Urothelium cell line (cell line): ENCODE data around the gene APBA1.
A peak's percentile ranks its signal among the peaks of the same experiment; 100 is the strongest.

Experiments used
- DNase-seq: peaks from one replicate; pipeline ENCODE4 v3.0.0; 2011; ENCODE audit warnings: low spot score, mixed read lengths
- FAIRE-seq: peaks from 2 replicates; lab custom pipeline; 2011; peaks lifted over from hg19 to GRCh38; lab: Jason Lieb, UNC

APBA1 gene

DNA sequence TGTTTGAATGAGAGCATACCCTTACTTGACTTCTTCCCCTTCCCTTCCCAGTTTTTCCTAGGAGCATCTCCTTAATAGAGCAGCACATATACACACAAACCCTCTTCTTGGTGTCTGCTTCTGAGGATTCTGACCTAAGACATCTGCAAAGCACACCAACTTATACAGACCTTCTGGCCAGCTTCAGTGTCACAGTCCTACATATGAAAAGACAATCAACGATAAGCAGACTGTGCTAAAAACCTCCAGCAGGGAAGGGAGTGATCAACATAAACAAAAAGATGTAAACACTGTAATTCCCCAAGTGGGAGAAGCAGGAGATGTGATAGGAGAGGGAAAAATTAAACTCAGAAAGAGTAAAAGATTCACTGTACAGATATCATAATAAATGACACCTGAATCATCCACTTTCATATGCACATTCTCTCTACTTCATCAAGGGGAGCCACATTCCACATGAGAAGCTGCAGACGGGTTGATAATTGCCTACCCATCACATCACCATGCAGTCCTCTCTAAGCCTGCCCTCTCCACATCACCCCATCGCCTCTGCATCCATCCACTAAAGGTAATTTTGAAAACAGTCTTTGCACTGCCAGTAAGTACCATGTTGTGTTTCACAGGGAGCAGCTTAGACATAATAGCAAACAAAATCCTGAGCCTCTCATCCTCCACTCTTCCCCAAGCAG lies 13.0 kb downstream of the APBA1 start:
- DNase-seq: no peak
- FAIRE-seq: no peak

DNA sequence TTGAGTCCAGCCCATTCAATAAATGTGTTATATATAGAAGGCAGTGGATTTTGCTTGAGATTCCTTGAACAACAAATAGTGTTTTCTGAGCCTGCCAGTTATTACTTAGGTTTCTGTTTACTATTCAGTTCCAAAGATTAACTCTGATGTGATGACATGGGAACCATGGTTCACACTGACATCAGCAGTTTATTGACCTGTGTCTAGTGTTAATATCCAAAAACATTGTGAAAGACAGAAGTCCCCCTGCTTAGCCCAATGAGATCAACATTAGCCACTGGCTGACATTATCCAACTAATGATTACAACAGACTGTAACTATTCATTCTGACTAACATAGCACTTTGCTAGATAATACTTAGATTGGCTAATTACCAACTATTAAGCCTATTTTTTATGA lies 14.9 kb downstream of the APBA1 start:
- DNase-seq (no peak), FAIRE-seq (no peak)

DNA sequence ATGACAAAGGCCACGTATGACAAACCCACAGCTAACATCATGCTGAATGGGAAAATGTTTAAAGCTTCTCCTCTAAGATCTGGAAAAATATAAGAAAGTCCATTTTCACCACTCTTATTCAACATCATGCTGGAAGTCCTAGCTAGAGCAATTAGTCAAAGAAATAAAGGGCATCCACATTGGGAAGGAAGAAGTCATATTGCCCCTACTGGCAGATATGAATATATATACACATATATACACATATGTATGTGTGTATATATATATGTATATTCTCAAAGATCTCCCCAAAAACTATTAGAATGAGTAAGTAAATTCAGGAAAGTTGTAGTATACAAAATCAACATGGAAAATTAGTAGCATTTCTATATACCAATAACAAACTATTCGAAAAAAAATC lies 17.1 kb downstream of the APBA1 start:
- no peak for FAIRE-seq
- DNase-seq: no peak

DNA sequence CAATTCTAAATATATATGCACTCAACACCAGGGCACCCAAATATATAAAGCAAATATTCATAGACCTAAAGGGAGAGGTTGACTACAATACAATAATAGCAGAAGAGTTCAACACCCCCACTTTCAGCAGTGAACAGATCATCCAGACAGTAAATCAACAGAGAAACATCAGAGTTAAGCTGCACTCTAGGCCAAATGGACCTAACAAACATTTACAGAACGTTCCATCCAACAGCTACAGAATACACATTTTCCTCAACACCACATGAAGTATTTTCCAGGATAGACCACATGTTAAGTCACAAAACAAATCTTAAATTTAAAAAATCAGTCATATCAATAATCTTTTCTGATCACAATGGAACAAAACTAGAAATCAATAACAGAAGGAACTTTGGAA lies 18.9 kb downstream of the APBA1 start:
- FAIRE-seq: no peak
- DNase-seq: no peak

DNA sequence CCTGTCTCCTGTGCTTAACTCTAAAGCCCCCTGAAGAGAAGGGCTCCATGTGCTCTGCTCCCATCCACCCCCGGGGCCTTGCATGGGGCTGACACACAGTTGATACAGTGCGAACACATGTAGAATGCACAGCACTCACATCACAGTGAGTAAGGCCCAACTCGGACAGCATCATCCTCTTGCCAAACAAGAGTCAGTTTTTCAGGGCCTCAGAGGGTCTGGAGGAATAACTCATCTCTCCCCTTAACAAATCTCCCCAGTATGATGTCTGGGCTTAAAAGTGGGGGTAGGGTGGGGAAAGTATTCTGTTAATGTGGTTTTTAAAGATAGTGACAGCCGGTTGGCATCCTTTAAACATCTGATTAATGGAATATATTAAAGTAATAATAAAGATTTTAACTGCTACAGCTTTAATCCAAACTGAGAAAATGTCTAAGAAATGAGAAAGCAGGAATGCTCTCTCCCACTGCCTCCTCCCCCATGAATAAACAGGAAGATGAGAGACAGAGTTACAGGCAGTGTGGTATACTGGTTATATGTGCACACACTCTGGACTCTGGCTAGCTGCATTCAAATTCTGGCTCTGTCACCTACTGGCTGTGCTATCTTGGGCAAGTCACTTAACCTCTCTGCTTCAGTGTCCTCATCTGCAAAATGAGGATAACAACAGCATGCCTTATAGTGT lies 22.5 kb downstream of the APBA1 start:
- DNase-seq: no peak
- FAIRE-seq: no peak

DNA sequence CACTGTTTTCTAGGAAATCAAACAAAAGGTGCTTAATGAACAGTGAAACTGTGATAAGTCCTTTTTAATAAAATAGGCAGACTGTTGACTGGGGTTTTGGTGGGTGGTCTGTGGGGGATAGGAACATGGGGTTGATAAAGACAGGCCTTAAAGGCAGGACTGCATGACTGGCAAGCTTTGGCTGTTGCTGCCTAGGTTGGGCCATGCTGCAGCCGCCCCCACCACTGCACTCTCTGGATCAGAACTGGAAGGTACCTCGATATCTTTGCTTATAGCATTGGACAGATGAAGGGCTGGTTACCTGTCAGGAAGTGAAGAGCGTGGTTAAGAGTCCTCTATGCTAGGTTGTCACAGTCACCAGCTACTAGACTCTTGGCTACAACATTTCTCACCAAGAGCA lies 24.4 kb downstream of the APBA1 start:
- no peak for FAIRE-seq
- DNase-seq: no peak

DNA sequence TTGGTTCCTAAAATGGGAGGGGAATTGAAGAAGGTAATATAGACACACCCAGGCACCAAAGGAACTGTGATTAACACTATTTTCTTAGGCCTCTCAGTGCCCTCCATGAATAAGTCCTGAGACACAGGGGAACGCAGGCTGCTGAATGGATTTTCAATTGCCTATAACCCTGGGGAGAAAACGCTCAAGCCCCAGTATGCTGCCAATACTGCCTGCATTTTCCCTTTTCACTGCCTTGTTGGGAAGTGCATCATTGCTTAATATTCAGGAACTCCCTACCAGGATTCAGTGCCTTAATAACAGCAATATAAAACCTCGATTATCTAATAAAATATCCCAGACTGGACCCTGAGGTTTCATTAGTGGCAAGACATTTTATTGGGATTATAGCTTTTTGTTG lies 25.4 kb downstream of the APBA1 start:
- DNase-seq: no peak
- FAIRE-seq: no peak

DNA sequence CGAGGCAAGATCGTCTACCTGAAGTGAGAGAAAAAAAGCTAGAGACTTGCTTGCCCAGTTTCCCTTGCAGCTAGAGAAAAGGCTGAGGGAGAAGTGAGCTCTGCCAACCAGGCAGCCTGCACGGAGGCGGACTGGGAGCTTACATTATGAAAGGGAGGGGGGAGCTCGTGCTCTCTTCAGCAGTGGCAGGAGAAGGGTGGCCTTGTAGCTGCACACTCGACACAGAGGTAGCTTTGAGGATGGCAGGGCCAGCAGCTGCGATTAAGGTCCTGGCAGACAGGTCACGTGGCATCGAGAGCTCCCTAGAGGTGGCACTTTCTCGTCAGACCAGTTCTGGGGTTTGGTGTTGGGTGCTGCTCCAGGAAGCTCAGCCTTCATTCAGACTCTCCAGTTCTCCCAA lies 26.7 kb downstream of the APBA1 start:
- DNase-seq (no peak), FAIRE-seq (no peak)

DNA sequence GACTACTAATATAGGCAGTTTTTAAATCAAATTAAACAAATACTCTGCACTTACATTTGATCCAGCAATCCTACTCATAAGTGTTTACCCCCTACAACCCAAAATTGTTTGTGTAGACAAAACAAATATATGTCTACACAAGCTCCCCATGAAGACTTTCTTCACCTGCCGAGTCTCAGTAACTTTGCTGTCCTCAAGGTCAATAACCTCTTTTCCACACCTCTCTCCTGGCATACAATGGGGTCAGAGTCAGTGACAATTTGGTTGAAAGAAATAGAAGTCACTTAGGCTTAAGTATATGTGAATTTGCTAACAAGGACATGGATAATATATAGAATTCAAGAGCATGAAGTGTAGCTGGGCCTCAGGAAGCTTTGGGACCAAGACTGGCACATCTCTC lies 29.1 kb downstream of the APBA1 start:
- no peak for FAIRE-seq
- DNase-seq: no peak

DNA sequence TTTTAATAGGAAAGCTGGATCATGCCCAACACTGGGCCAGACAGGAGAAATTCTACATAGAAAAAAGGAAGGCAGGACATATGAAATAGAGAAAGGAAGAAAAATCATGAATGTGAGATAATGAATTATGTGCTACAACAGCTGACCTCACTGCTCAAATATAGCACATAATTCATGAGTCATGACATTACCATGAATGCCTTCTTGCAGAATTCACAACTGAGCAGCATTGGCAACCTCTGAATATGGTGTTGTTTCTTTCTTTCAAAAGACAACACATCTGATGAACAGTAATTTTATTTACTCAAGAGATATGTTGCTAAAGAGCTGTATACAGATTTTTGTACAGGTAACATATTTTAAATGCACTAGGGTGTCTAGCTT lies 34.4 kb downstream of the APBA1 start:
- peak; percentile 23 for FAIRE-seq
- DNase-seq: peak; percentile 38

DNA sequence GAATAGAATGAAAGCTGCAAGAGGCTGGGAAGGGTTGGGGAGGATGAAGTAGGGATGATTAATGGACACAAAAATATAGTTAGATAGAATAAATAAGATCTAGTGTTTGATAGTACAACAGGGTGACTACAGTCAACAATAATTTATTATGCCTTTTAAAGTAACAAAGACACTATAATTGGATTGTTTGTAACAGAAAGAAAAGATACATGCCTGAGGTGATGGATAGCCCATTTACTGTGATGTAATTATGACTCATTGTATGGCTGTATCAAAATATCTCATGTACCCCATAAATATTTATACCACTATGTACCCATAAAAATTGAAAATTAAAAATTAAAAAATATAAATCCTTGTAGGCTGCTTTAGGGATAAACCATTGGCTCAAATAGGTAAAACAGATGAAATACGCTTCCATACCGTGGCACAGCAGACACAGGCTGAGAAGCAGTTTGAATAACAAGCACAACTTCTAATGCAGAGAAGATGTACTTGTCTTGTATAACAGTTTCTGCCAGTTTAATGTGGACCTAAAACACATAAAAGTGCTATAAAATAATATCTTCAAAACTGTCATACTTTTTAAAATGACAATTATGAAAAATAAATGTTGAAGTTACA lies 34.9 kb downstream of the APBA1 start:
- DNase-seq (no peak), FAIRE-seq (no peak)

DNA sequence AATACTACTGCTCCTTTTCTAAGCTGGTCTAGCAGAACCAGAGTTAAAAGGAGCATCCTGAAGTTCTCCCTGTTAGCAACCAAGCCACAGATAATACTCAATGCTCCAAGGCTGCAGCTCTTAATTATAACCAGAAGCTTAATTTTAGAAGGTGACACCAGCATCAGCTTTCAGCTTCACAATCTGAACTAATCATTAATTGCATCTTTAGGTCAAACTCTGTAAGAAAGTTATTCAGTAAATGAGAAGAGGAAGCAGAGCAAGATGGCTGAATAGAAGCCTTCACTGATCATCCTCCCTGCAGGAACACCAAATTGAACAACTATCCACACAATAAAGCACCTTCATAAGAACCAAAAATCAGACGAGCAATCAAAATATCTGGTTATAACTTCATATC lies 38.5 kb downstream of the APBA1 start:
- FAIRE-seq (no peak), DNase-seq (no peak)

DNA sequence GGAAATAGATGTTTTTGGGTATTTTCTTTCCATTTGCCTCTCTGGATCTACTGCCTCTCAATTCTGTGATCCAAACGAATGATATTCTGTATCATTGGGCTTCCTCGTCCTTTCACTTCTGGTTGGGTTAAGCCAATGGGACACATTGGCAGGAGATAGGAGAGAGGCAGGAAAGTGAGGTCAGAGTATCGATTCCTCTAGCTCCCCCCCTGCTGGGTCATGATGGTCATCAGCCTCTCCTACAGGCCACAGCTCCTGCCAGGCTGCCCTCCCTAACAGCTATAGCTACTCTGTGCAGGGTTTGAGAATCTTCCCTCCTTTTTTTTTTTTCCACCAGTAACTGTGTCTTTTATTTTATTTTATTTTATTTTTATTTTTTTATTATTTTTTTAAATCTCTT lies 39.4 kb downstream of the APBA1 start:
- FAIRE-seq: no peak
- DNase-seq: no peak

DNA sequence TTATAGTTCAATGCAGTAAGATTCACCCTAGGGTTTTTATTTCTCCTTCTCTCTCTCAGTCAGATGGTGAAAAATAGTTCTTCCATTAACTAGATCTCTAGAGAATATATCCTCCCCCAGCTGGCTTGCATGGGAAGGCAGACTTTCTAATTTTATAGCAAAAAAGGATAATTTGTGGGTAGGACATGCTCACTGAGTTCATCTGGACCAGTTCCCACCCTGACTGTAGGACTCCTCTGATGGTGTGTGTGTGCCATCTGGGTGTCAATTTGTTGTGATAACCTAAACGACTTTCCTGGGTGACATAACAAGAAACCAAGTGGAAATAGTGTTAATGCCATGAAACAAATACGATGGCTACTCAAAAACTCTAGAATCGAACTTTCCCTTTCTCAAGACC lies 44.9 kb downstream of the APBA1 start:
- no peak for DNase-seq
- no peak for FAIRE-seq

DNA sequence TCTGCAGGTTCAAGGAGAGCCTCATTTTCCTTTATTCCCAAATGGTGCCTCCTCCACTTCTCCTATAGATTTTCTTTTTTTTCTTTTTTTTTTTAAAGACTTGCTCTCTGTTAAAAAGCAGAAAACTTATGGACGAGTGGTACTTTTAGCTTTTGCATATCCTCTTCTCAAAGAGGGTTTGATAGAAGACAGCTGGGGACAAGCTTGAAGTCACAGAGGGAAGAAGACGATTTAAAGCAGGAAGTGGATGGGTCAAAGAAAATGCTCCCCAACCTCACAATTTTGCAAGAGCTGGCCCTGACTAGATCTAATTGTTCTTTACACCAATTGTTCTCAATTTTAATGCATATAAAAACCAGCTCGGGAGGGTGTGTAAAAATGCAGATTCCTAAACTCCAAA lies 48.9 kb downstream of the APBA1 start:
- DNase-seq (no peak), FAIRE-seq (no peak)

DNA sequence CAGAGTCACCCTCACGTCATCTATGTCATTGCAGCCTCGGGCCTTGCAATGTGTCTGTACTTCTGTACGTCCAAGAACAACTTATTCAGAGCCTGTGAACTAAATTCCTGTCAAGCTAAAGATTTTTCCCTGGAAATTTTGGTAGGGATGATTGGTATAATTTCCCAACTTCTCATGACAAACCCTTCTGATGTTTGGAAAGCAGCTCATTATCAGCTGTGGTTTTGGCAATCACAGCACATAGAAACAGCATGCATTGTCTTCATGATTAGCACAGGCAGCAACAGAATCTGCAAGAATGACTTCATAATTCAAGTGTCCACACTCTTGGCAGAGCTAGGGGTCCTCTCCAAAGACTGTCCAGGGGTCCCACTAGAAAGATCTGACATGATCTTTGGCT lies 49.5 kb downstream of the APBA1 start:
- FAIRE-seq (no peak), DNase-seq (no peak)

DNA sequence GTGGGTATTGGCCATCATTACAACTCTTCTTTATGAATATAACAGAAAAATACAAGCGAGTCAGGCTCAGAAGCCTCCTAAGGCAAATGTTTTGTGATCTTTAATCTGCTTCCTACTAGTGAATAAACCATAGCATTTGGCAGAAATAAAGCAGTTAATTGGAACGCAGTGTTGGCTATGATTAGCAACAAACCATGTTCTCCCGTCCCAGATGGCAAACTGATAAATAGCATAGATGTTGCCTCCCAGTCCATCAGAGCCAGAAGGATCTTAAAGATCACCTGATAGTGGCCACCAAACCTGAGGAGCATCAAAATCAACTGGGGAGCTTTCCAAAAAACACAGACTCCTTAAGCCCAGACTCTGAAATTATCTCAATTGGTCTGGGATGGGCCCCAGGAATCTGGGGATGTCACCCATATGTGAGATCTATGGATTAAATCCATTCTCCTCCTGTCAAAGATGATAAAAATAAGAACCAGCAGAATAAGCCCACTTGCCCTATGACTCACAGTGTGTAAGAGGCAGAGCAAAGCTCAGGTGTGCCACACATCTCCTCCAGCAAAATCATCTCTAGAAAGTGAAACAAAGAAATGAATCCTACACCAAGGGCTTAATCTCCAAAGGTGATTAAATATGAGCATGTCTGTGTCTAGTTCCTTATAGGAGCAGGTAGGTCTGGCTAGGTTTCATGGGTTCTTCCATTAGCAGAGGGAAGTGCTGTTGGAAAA lies 50.3 kb downstream of the APBA1 start:
- FAIRE-seq: no peak
- no peak for DNase-seq

DNA sequence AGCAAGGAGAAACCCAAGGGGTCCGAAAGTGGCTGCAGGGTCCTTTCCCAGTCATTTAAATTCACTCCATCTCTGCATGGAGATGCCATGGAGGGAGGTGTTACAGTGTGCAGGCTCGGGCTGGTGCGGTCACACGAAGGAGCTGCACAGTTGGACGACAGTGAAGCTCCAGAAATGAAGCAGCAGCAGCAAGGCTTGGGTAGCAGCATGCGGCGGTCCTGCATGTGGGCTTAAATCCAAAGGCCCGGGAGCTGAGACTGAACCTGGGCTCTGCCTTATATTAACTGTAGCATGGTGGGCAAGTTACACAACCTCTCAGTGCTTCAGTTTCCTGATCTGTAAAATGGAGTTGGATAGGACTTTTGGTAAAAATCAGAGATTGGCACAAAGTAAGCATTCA lies 51.4 kb downstream of the APBA1 start:
- DNase-seq (no peak), FAIRE-seq (no peak)

DNA sequence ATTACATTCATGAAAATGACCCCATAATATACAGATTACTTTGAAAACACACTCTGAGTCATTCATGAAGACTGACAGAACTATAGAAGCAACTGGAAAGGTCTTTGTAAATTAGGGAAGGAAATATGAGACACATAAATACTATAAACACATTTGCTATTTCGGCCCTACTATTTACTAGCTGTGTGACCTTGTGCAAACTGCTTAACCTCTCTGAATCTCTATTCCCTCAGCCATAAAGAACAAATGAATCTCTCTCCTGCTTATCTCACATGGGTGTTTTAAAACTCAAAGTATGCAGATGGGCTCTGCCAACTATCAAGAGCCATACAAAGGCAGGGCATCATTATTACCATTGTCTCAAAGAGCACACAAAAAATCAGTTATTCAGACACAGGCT lies 52.9 kb downstream of the APBA1 start:
- no peak for DNase-seq
- FAIRE-seq: no peak

DNA sequence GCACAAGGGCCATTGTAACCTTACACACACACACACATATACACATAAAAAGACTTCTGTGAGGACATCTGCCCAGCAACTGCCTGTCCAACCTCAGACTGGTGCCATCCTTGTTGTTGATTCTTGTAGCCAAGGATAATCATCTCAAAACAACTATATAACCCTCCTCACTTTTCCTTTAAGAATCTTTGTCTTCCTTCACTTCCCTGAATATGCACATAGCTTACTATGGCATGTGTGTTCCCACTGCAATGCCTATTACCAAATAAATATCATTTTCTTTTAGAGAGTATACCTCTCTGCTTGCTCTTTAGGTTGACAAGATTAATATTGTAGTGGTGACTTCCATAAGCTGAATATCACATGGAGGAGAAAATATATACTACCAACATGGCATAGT lies 55.2 kb downstream of the APBA1 start:
- no peak for DNase-seq
- no peak for FAIRE-seq

DNA sequence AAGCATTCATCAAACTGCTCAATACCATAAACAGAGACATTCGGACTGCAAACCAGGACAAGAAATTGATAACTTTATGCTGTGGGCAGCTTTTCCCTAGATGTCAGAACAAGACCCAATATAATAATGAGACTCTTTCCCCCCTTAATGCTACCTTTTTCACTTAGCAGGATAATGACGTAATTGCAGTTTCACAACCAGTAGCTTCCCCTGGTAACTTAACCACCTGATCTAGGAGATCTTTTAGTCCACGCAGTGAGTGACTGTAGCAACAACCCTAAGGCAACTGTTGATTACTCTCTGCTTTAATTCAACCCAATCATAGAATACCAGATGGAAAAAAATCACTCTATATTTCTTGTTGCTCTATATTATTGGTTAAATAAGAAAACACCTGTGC lies 56.3 kb downstream of the APBA1 start:
- FAIRE-seq: no peak
- DNase-seq: no peak

DNA sequence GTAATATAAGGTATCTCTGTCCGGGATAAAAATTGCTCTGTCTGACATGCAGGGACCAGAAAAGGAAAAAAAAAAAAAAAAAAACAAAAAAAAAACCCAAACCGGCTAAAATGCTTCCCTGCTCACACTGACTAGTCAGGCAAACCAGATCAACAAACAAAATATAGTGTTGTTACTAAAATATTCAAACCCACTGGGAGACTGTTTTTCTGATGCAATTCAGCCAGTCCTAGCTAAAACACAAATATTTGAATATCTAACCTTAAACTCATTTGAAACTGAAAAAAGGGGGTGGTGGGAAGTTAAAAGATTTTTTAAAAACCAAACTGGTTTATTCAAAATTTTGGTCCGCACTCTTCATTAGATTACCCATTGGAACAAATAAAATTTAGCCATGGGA lies 61.0 kb downstream of the APBA1 start:
- DNase-seq (no peak), FAIRE-seq (no peak)
